GM12874 (cell line): ENCODE results near the gene IQCF2.

Experiments
- CTCF ChIP-seq: IDR thresholded peaks from 2 replicates; pipeline ENCODE4 v1.5.1; 2011; ENCODE audit warnings: low read depth, mild to moderate bottlenecking, control low read depth, low read length, moderate library complexity; ENCODE audit not compliant: insufficient read depth

The IQCF2 gene

GRCh38 chr3:51896607-51897305 is 35.3 kb downstream of the IQCF2 start:
- no peak for TF ChIP-seq CTCF

- no peak for TF ChIP-seq CTCF
These were observed 36.0 kb downstream of the IQCF2 start for GRCh38 chr3:51897391-51897790.

GRCh38 chr3:51904034-51904823 is 42.8 kb downstream of the IQCF2 start:
- TF ChIP-seq CTCF: no peak

GRCh38 chr3:51908026-51908425 is 46.6 kb downstream of the IQCF2 start:
- TF ChIP-seq CTCF: no peak
